GM21390 (cell line): ENCODE data around the gene FAAH2.
"Not testable (repeated sequence)": the region's sequence is repeated elsewhere in the genome, so short reads cannot be mapped to it uniquely, and the experiment has no call there.

Experiments
- ATAC-seq: cut with Tn5 transposase; IDR thresholded peaks from one replicate; pipeline ENCODE4 v1.9.1; 2021; ENCODE audit not compliant: unreplicated experiment

Gene FAAH2

DNA sequence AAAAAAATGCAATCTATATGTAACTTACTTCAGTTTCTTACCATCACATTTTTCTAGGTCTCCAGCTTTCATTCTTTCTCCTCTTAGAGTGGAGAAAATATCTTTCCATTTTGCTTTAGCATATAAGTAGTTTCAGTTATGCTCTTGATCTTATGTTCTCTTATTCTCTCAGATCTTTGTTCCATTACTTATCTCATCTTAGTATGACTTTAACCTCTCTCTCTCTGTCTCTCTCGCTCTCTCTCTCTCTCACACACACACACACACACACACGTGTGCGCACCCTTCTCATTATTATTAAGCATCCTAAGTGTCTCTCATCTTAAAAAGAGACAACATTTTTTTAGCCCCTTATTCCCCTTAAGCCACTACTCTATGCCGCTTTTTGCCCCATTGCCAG is 92.8 kb downstream of the FAAH2 start:
- no peak for ATAC-seq

- no peak for ATAC-seq
Observed at GRCh38 chrX:57380026-57380796, 93.7 kb downstream of the FAAH2 start.

GRCh38 chrX:57394162-57394561 is 107.7 kb downstream of the FAAH2 start:
- not testable (repeated sequence) for ATAC-seq

GRCh38 chrX:57403191-57403590 is 116.7 kb downstream of the FAAH2 start:
- not testable (repeated sequence) for ATAC-seq

GRCh38 chrX:57406149-57406548 is 119.6 kb downstream of the FAAH2 start:
- no peak for ATAC-seq

DNA sequence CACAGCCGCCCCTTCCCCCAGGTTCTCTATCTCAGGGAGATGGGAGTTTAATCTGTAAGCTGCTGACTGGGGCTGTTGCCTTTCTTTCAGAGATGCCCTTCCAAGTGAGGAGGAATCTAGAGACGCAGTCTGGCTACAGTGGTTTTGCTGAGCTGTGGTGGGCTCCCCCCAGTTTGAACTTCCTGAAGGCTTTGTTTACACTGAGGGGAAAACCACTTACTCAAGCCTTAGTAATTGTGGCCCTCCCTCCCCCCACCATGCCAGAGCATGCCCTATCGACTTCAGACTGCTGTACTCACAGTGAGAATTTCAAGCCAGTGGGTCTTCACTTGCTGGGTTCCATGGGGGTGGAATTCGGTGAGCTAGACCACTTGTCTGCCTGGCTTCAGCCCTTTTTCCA is 131.3 kb downstream of the FAAH2 start:
- no peak for ATAC-seq

- ATAC-seq: no peak
Observed at GRCh38 chrX:57422289-57422688, 135.8 kb downstream of the FAAH2 start.

DNA sequence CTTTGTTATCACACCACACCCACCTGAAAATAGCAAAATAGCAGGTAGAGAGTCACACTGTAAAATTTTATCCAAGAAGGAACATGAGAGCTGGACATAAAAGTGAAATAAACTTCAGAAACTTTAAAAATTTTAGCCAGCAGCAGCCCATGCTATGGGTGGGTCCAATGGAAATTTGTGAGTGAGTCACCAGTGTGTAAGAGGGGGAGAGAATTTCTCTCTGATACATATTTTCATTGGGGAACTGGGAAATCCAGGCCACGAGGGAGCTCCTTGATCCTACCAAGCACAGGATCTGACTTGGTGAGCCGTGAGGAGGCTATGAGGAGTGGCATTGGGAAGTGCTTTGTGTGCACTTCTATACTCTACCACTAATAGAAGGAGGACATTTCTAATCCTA is 136.3 kb downstream of the FAAH2 start:
- ATAC-seq: no peak

DNA sequence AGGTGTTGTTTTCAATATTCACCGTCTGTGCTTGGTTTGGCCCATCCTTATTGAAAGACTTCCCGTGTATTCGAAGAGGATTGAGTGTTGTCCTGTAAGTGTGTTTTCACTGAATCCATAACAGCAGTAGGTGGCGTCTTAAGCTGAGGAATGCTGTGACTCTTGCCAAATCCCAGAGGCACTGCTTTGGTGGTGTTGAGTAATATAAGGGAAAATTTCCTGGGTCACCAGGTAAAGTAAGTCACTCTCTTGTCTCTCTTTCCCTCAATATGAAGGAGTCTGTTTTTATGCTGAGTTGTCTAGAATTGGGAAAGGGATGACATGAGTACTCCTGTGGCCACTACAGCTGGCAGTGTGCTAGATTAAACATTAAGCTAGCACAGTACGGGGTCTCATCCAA is 158.6 kb downstream of the FAAH2 start:
- no peak for ATAC-seq

- ATAC-seq: no peak
Observed at GRCh38 chrX:57445832-57446231, 159.3 kb downstream of the FAAH2 start.

- no peak for ATAC-seq
Observed at GRCh38 chrX:57447856-57448255, 161.3 kb downstream of the FAAH2 start.

DNA sequence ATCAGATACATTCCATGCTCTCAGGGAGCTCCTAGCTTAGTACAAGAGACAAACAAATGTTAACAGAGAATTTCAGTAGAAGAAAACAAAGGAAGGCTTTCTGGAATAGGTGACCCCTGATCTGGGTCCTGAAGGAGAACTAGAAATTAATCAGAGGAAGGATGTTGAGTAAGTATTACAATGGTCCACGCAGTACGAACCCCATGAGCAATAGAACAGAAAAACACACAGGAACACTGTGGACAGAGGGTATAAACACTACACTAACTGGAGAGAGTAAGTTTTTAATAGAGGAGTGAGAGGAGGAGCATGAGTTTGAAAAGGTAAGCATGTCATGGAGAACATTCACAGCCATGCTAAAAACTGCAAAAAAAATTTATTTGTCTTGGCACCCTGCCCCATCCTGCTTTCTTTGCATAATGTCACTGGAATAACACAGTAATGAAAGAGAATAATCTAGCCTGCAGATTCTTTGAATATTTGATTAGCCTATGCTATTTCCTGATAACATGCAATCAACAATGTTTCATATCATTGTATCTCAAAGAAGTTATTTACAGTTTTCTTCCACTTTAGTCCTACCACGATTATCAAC is 165.0 kb downstream of the FAAH2 start:
- ATAC-seq: no peak

GRCh38 chrX:57453901-57454300 is 167.4 kb downstream of the FAAH2 start:
- ATAC-seq: peak; percentile 55

GRCh38 chrX:57481514-57481913 is 195.0 kb downstream of the FAAH2 start:
- no peak for ATAC-seq

DNA sequence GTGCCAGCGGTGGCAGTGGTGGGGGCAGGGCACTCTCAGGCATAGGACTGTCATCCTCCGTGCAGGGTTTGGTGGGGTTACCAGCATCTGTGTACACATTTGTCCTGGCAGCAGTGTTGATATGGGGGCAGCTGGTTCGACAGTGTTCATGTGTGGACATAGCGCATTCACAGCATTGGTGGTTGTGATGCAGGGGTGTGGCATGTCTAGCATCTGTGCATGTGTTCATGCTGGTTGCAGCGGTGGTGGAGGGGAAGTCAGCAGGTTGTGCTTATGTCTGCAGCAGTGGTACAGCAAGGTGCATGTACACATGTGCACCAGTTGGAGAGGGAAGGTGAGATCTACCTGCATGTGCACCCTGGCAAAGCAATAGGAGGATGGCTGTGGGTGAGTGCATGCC is 230.0 kb downstream of the FAAH2 start:
- ATAC-seq: no peak

- ATAC-seq: no peak
Observed at GRCh38 chrX:57519578-57520118, 233.1 kb downstream of the FAAH2 start.

GRCh38 chrX:57528670-57529255 is 242.3 kb downstream of the FAAH2 start:
- no peak for ATAC-seq
